Stimulated activated naive B cell treated with anti-CD40 and anti-IgM and Interleukin-4, amounts not matched to agents 10 μg/mL and 1 μg/mL and 100 μg/mL, for 72 hours (primary cell): ENCODE data around the gene KDR.

Experiments
- ATAC-seq, 2 donors: fragments of 150-1000 bp; cut with Tn5 transposase; replicated peaks; 2 replicates each; pipeline ENCODE4 v1.10.0; 2021; ENCODE audit warnings: moderate library complexity in 1 of 2
- DNase-seq: peaks from one replicate; pipeline ENCODE4 v3.0.0; 2021
- H3K27ac Mint-ChIP-seq: one replicate; pipeline ENCODE4 v1.8.0; 2022; ENCODE audit warnings: mild to moderate bottlenecking, mixed read lengths
- H3K27me3 Mint-ChIP-seq, 2 donors: one replicate each; pipeline ENCODE4 v1.8.0; 2022; ENCODE audit warnings: mixed read lengths in 2 of 2
- H3K36me3 Mint-ChIP-seq, 2 donors: one replicate each; pipeline ENCODE4 v1.8.0; 2022; ENCODE audit warnings: mixed read lengths in 2 of 2, mild to moderate bottlenecking in 1 of 2
- H3K4me1 Mint-ChIP-seq, 2 donors: one replicate each; pipeline ENCODE4 v1.8.0; 2022; ENCODE audit warnings: mixed read lengths in 2 of 2, mild to moderate bottlenecking in 1 of 2
- H3K4me3 Mint-ChIP-seq, 2 donors: one replicate each; pipeline ENCODE4 v1.8.0; 2022; ENCODE audit warnings: mild to moderate bottlenecking in 2 of 2, mixed read lengths in 2 of 2, moderate library complexity in 1 of 2
- H3K9me3 Mint-ChIP-seq, 2 donors: one replicate each; pipeline ENCODE4 v1.8.0; 2022; ENCODE audit warnings: mixed read lengths in 2 of 2, mild to moderate bottlenecking in 1 of 2

Gene KDR

DNA sequence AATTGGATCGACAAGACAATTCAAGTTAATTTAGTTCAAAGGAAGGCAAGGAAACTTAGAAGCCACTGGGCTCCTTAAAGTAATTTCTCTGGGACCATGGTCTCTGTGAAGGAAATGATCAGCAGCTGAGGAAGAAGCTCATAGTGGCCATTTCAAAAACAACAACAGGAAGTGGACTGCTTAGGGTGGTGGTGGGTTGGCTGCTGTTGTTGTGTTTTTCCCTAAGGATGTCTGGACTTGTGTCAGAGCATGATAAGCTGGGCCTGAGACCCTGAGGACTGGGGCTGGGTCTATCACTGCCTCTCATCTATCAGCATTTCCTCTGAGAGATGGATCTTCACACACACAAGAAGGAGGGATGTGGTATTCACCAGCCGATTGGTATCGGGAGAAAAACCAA is 18.3 kb downstream of the KDR start:
- Mint-ChIP-seq H3K27ac (no peak overlapping the region), H3K9me3 (peaks cover 0 to 2% of the 10 kb centered on the region in 2 donors), H3K4me1 (no peaks in the 10 kb centered on the region), H3K36me3 (no peaks in the 10 kb centered on the region), H3K27me3 (no peaks in the 10 kb centered on the region), H3K4me3 (no peak overlapping the region)
- ATAC-seq = no peak
- no peak for DNase-seq

- H3K4me3 Mint-ChIP-seq = no peak overlapping the region
- ATAC-seq = no peak
- peaks cover 5 to 7% of the 10 kb centered on the region in 2 donors for H3K27me3 Mint-ChIP-seq
- no peaks in the 10 kb centered on the region for H3K36me3 Mint-ChIP-seq
- no peak overlapping the region for H3K27ac Mint-ChIP-seq
- peaks cover 0 to 2% of the 10 kb centered on the region in 2 donors for H3K9me3 Mint-ChIP-seq
- H3K4me1 Mint-ChIP-seq = no peaks in the 10 kb centered on the region
- no peak for DNase-seq
These were observed 22.2 kb downstream of the KDR start for GRCh38 chr4:55103224-55103623.

- H3K27me3 Mint-ChIP-seq = peaks cover 5 to 7% of the 10 kb centered on the region in 2 donors
- H3K27ac Mint-ChIP-seq = no peak overlapping the region
- no peak for DNase-seq
- H3K9me3 Mint-ChIP-seq = no peaks in the 10 kb centered on the region
- no peaks in the 10 kb centered on the region for H3K36me3 Mint-ChIP-seq
- no peak for ATAC-seq
- no peak overlapping the region for H3K4me3 Mint-ChIP-seq
- no peaks in the 10 kb centered on the region for H3K4me1 Mint-ChIP-seq
These were observed 25.6 kb downstream of the KDR start for GRCh38 chr4:55099816-55100215.

DNA sequence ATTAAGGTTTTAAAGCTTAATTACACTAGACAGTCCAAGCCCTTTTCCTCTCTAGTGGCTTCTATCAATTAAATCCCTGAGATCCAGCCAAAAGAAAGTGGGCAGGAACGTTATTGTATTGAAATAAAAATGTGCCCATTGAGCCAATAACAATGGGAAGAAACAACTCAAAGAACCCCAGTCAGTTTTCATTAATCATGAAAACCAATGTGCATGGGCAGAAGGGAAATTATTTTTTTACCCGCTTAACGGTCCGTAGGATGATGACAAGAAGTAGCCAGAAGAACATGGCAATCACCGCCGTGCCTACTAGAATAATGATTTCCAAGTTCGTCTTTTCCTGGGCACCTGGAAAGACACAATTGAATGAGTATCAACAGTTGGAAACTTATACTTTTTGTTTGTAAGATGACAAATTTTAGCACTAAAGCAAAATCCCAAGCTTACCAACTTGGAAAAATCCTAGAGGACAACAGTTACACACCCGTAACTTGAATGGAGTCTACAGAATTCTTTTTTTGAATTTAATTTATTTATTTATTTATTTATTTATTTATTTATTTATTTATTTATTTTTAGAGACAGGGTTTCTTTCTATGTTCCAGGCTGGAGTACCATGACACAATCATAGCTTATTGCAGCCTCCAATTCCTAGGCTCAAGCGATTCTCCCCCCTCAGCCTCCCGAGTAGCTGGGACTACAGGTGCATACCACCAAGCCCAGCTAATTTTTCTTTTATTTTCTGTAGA is 26.8 kb downstream of the KDR start:
- no peak for ATAC-seq
- no peaks in the 10 kb centered on the region for H3K36me3 Mint-ChIP-seq
- no peaks in the 10 kb centered on the region for H3K9me3 Mint-ChIP-seq
- H3K27ac Mint-ChIP-seq = no peak overlapping the region
- DNase-seq = no peak
- H3K4me1 Mint-ChIP-seq = no peaks in the 10 kb centered on the region
- H3K27me3 Mint-ChIP-seq = peaks cover 5 to 7% of the 10 kb centered on the region in 2 donors
- H3K4me3 Mint-ChIP-seq = no peak overlapping the region

DNA sequence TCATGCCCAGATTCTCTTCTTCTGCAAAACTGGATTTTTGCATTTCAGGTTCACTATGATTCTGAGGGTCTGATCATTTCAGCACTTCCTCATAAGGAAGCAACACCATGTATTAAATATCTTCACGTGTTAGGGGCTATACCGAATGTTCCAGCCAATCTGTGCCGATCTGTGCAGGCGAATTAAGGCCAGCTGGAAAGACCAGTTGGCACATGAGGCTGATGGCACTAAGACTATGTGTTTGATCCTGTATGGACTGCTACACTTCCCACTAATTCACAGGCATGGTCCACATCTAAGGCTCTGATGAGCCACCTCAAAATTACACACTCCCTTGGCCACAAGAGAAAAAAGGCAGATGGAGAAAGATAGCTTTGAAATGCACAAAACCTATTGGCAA is 28.8 kb downstream of the KDR start:
- ATAC-seq (no peak), DNase-seq (no peak)
- no peaks in the 10 kb centered on the region for H3K9me3 Mint-ChIP-seq
- no peak overlapping the region for H3K4me3 Mint-ChIP-seq
- no peak overlapping the region for H3K27ac Mint-ChIP-seq
- H3K27me3 Mint-ChIP-seq = peaks cover 3 to 5% of the 10 kb centered on the region in 2 donors
- no peaks in the 10 kb centered on the region for H3K4me1 Mint-ChIP-seq
- H3K36me3 Mint-ChIP-seq = no peaks in the 10 kb centered on the region

GRCh38 chr4:55096045-55096444 is 29.4 kb downstream of the KDR start:
- ATAC-seq = no peak
- Mint-ChIP-seq H3K27ac (no peak overlapping the region), H3K4me3 (no peak overlapping the region), H3K9me3 (no peaks in the 10 kb centered on the region), H3K36me3 (no peaks in the 10 kb centered on the region), H3K27me3 (peaks cover 0 to 5% of the 10 kb centered on the region in 2 donors), H3K4me1 (no peaks in the 10 kb centered on the region)
- DNase-seq = no peak

DNA sequence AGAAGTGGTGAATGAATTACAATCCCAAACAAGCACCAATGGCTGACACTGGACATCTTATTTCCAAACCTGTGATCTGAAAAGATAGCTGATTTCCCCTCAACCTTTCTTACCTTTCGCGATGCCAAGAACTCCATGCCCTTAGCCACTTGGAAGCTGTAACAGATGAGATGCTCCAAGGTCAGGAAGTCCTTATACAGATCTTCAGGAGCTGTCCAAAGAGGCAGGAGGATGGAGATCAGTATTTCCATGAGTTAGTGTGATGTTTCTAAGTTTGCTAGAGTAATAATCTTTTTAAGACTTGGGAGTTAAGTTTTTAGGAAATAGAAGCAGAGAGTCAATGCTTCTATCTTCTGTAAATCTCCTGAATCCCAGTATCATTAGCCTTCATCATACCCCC is 32.9 kb downstream of the KDR start:
- H3K27ac Mint-ChIP-seq = no peak overlapping the region
- no peaks in the 10 kb centered on the region for H3K27me3 Mint-ChIP-seq
- H3K4me3 Mint-ChIP-seq = no peak overlapping the region
- H3K36me3 Mint-ChIP-seq = no peaks in the 10 kb centered on the region
- DNase-seq (no peak), ATAC-seq (no peak)
- H3K4me1 Mint-ChIP-seq = peaks cover 0 to 6% of the 10 kb centered on the region in 2 donors
- H3K9me3 Mint-ChIP-seq = no peaks in the 10 kb centered on the region

- no peaks in the 10 kb centered on the region for H3K27me3 Mint-ChIP-seq
- DNase-seq = no peak
- H3K27ac Mint-ChIP-seq = no peak overlapping the region
- H3K4me3 Mint-ChIP-seq = no peak overlapping the region
- no peak for ATAC-seq
- no peaks in the 10 kb centered on the region for H3K9me3 Mint-ChIP-seq
- no peaks in the 10 kb centered on the region for H3K36me3 Mint-ChIP-seq
- H3K4me1 Mint-ChIP-seq = peaks cover 0 to 7% of the 10 kb centered on the region in 2 donors
These were observed 35.5 kb downstream of the KDR start for GRCh38 chr4:55089916-55090315.

DNA sequence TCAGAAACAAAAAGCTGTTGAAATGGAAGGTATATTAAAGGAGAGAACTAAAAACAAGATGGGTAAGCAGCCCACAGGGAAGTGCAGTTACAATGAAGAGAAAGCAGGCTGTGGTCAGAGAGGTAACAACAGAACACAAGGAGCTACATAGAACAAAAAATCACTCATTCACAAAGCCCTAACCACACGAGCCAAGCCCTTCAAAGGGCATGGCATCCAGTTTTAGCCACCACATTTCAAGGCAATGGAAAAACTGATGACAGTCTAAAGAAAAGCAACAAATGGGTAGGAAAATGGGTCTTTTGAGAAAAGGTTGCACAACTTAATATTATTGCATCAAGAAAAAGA is 37.5 kb downstream of the KDR start:
- H3K27me3 Mint-ChIP-seq = no peaks in the 10 kb centered on the region
- H3K9me3 Mint-ChIP-seq = no peaks in the 10 kb centered on the region
- H3K27ac Mint-ChIP-seq = no peak overlapping the region
- DNase-seq (no peak), ATAC-seq (peak in 1 of 2 donors; percentile 64)
- peaks cover 0 to 7% of the 10 kb centered on the region in 2 donors for H3K4me1 Mint-ChIP-seq
- no peaks in the 10 kb centered on the region for H3K36me3 Mint-ChIP-seq
- H3K4me3 Mint-ChIP-seq = no peak overlapping the region

- ATAC-seq = no peak
- H3K4me3 Mint-ChIP-seq = no peak overlapping the region
- no peak for DNase-seq
- H3K36me3 Mint-ChIP-seq = no peaks in the 10 kb centered on the region
- H3K4me1 Mint-ChIP-seq = peaks cover 0 to 7% of the 10 kb centered on the region in 2 donors
- H3K27me3 Mint-ChIP-seq = no peaks in the 10 kb centered on the region
- H3K9me3 Mint-ChIP-seq = no peaks in the 10 kb centered on the region
- no peak overlapping the region for H3K27ac Mint-ChIP-seq
These were observed 38.1 kb downstream of the KDR start for GRCh38 chr4:55087009-55087912.

- no peaks in the 10 kb centered on the region for H3K36me3 Mint-ChIP-seq
- DNase-seq (no peak), ATAC-seq (no peak)
- H3K9me3 Mint-ChIP-seq = no peaks in the 10 kb centered on the region
- H3K4me3 Mint-ChIP-seq = no peak overlapping the region
- no peak overlapping the region for H3K27ac Mint-ChIP-seq
- H3K4me1 Mint-ChIP-seq = peaks cover 0 to 7% of the 10 kb centered on the region in 2 donors
- H3K27me3 Mint-ChIP-seq = no peaks in the 10 kb centered on the region
These were observed 38.8 kb downstream of the KDR start for GRCh38 chr4:55086578-55086977.

DNA sequence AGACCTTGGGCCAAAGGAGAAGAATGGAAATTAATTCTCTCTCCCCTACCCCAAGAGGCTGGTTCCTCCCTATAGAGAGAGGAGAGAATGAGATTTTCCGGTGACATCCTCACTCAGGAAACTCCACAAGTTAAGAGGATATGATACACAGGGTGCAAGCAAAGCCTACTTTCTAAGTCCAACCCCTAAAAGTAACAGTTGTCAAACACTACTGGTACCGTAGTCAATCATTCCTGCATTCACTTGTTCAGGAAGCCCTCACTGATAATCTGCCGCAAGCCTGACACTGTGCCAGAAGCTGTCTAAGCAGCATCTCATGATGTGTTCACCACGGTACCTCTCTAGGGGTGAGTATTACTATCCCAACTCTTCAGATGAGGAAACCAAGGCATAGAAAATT is 41.7 kb downstream of the KDR start:
- H3K36me3 Mint-ChIP-seq = no peaks in the 10 kb centered on the region
- H3K4me3 Mint-ChIP-seq = no peak overlapping the region
- no peak for ATAC-seq

GRCh38 chr4:55082756-55083155 is 42.6 kb downstream of the KDR start:
- Mint-ChIP-seq H3K27me3 (no peaks in the 10 kb centered on the region), H3K36me3 (no peaks in the 10 kb centered on the region), H3K27ac (no peak overlapping the region), H3K4me3 (no peak overlapping the region), H3K4me1 (peaks cover 0 to 3% of the 10 kb centered on the region in 2 donors), H3K9me3 (no peaks in the 10 kb centered on the region)
- DNase-seq (no peak), ATAC-seq (no peak)

More for the DNA sequence above, 41.7 kb downstream of the KDR start:
- H3K27ac Mint-ChIP-seq = no peak overlapping the region
- no peaks in the 10 kb centered on the region for H3K9me3 Mint-ChIP-seq
- peaks cover 0 to 7% of the 10 kb centered on the region in 2 donors for H3K4me1 Mint-ChIP-seq
- H3K27me3 Mint-ChIP-seq = no peaks in the 10 kb centered on the region
- DNase-seq = no peak

DNA sequence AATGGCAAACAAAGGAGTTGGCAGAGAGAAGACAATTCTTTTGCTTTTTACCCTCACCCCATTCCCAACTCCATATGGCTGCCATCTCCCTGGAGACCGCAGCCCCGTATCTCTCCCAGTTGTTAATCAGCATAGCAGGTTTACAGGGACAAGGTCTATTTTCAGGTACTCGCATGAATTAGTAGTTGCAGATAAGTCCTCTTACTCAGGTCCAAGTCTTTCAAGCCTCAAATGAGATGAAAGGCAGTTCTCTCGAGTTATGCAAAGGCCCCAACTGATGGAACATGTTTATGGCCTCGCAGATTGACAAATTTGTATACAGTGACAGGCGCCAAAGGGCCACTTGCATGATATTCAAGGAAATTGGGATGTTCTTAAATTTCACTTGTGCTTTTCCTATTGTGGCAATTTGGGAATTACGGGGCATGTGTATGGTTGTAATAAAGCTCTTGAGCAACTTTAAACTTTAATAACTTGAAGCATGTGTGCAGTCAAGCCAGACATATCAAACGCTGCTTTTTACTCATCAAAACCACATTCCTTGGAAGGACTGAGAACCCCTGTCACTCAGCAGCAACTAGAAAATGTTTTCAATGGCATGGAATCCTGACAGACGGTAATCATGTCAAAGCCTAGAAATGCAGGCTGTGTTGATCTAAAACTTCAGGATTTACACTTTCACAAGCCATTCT is 45.1 kb downstream of the KDR start:
- Mint-ChIP-seq H3K27me3 (peaks cover 0 to 8% of the 10 kb centered on the region in 2 donors), H3K9me3 (no peaks in the 10 kb centered on the region), H3K27ac (no peak overlapping the region), H3K36me3 (no peaks in the 10 kb centered on the region), H3K4me3 (no peak overlapping the region), H3K4me1 (no peaks in the 10 kb centered on the region)
- DNase-seq = no peak
- no peak for ATAC-seq
